ENCODE measurements around the gene ARHGEF26. TPM values are rescaled to one million over a fixed set of nuclear protein-coding genes. Genes with fewer than 3 reads are reported as not detected.

The ARHGEF26 gene
- polyA plus RNA-seq, 3 donors = 0.05 TPM; not detected in 2

DNA sequence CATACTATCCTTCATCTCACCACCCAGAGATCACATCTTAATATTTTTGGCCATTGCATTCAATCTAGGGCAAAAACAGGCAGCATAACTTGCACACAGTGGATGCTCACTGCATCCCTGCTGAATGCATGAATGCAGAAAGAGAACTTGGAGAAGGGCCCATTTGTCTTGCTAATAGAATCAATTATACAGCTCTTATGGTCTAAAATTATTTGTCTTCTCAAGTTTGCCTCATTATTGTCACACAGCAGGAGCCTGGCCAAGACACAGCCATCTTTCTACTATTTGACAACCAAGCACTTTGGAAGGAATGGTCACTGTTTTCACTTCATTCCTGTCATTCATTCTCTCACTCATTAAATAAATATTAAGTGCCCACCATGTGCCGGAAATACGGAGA, 1.2 kb upstream of the ARHGEF26 start:
- Histone ChIP-seq H3K79me2 (ENCODE audit: insufficient read depth, low read length) (no peaks in the 10 kb centered on the region), H4K20me1 (ENCODE audit: insufficient read depth, low read length) (no peaks in the 10 kb centered on the region), H2AFZ (ENCODE audit: insufficient read depth, low read depth, low read length, poor library complexity, severe bottlenecking) (no peak overlapping the region), H3K27ac (ENCODE audit: low read depth in 1 of 2, low read length in 2 of 2) (no peak overlapping the region), H3K9me3 (replicated peaks in 1 of 2; ENCODE audit: control insufficient read depth in 1 of 2, insufficient read depth in 1 of 2, low read length in 2 of 2) (peaks cover 6 to 7% of the 10 kb centered on the region in 2 donors), H3K9ac (ENCODE audit: insufficient read depth, low read length, poor library complexity, severe bottlenecking) (no peak overlapping the region), H3K27me3 (ENCODE audit: control insufficient read depth in 2 of 2, insufficient read depth in 2 of 2, low read length in 2 of 2) (peaks cover 29 to 68% of the 10 kb centered on the region in 2 donors), H3K4me1 (ENCODE audit: control insufficient read depth in 1 of 2, insufficient read depth in 2 of 2, low read length in 2 of 2) (peaks cover 20 to 27% of the 10 kb centered on the region in 2 donors), H3K4me2 (replicated peaks; ENCODE audit: extremely low read depth, low read length, poor library complexity, severe bottlenecking) (no peak overlapping the region), H3K36me3 (replicated peaks in 1 of 2; ENCODE audit: control insufficient read depth in 1 of 2, insufficient read depth in 2 of 2, low read length in 2 of 2) (no peaks in the 10 kb centered on the region), H3K4me3 (replicated peaks in 1 of 3; ENCODE audit: low read depth in 2 of 3, low read length in 3 of 3) (no peak overlapping the region)
- DNase-seq = no peak
- peaks cover 0 to 19% (median 5%) of the 10 kb centered on the region in 7 donors for H3K9me3 Mint-ChIP-seq
- peak overlapping the region in 1 of 2 donors; percentile 30 for H3K4me3 Mint-ChIP-seq
- H3K36me3 Mint-ChIP-seq = peaks cover 5% of the 10 kb centered on the region in 2 donors
- no CpG with 5 or more reads among the region's 2 CpGs for WGBS (ENCODE audit: insufficient coverage)
- no peak overlapping the region for H3K27ac Mint-ChIP-seq
- intact Hi-C loops (cut with micrococcal nuclease) = no loop called here
- peaks cover 27% of the 10 kb centered on the region for H3K4me1 Mint-ChIP-seq
- H3K27me3 Mint-ChIP-seq (ENCODE audit: low read depth in 3 of 3) = peaks cover 55 to 57% (median 56%) of the 10 kb centered on the region in 3 donors
- TF ChIP-seq, protein P1, sequence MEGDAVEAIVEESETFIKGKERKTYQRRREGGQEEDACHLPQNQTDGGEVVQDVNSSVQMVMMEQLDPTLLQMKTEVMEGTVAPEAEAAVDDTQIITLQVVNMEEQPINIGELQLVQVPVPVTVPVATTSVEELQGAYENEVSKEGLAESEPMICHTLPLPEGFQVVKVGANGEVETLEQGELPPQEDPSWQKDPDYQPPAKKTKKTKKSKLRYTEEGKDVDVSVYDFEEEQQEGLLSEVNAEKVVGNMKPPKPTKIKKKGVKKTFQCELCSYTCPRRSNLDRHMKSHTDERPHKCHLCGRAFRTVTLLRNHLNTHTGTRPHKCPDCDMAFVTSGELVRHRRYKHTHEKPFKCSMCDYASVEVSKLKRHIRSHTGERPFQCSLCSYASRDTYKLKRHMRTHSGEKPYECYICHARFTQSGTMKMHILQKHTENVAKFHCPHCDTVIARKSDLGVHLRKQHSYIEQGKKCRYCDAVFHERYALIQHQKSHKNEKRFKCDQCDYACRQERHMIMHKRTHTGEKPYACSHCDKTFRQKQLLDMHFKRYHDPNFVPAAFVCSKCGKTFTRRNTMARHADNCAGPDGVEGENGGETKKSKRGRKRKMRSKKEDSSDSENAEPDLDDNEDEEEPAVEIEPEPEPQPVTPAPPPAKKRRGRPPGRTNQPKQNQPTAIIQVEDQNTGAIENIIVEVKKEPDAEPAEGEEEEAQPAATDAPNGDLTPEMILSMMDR (IDR thresholded peaks at IDR 0.05) = no peak

DNA sequence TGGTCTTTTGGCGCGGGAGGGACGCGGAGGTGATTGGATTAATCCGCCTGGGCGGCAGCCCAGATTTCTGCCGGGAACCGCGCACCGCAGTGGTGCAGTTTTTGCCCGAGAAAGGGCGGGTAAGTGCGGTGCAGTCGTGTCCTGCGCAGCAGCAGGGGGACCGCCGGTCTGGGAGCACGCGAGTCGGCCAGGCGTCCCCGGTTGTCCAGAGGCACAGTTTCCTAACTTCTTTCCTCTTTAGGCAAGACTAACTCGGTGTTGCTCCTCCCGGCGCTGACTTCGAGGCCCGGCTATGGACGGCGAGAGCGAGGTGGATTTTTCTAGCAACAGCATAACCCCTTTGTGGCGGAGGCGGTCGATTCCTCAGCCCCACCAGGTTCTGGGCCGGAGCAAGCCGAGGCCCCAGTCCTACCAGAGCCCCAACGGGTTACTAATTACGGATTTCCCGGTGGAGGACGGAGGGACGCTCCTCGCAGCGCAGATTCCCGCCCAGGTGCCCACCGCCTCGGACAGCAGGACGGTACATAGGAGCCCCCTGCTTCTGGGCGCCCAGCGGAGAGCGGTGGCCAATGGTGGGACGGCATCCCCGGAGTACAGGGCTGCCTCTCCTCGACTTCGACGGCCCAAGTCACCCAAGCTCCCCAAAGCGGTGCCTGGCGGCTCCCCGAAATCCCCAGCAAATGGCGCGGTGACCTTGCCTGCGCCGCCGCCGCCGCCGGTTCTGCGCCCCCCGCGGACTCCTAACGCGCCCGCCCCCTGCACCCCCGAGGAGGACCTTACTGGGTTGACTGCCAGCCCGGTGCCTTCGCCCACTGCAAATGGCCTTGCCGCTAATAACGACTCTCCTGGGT, 736 bp downstream of the ARHGEF26 start:
- peak; percentile 9 to 12 (median 11) for DNase-seq
- peak overlapping the region; percentile 51 for H3K9ac ChIP-seq (ENCODE audit: insufficient read depth, low read length, poor library complexity, severe bottlenecking)
- H3K36me3 Mint-ChIP-seq = peaks cover 5% of the 10 kb centered on the region in 2 donors
- H3K4me1 ChIP-seq (ENCODE audit: control insufficient read depth in 1 of 2, insufficient read depth in 2 of 2, low read length in 2 of 2) = peaks cover 20 to 27% of the 10 kb centered on the region in 2 donors
- H3K27me3 Mint-ChIP-seq (ENCODE audit: low read depth in 3 of 3) = peaks cover 52 to 59% (median 57%) of the 10 kb centered on the region in 3 donors
- peak overlapping the region; percentile 97 for H2AFZ ChIP-seq (ENCODE audit: insufficient read depth, low read depth, low read length, poor library complexity, severe bottlenecking)
- WGBS (ENCODE audit: insufficient coverage) = 3% methylated on average over 76 of the region's 76 CpGs
- H3K27me3 ChIP-seq (ENCODE audit: control insufficient read depth in 2 of 2, insufficient read depth in 2 of 2, low read length in 2 of 2) = peaks cover 29 to 72% of the 10 kb centered on the region in 2 donors
- H3K36me3 ChIP-seq (replicated peaks in 1 of 2; ENCODE audit: control insufficient read depth in 1 of 2, insufficient read depth in 2 of 2, low read length in 2 of 2) = no peaks in the 10 kb centered on the region
- intact Hi-C loops (cut with micrococcal nuclease) = no loop called here
- peak overlapping the region in 2 of 7 donors; percentile 13 to 25 for H3K27ac Mint-ChIP-seq
- H3K4me1 Mint-ChIP-seq = peaks cover 27% of the 10 kb centered on the region
- peak overlapping the region; percentile 51 to 91 (median 74) for H3K4me3 ChIP-seq (replicated peaks in 1 of 3; ENCODE audit: low read depth in 2 of 3, low read length in 3 of 3)
- peak overlapping the region; percentile 99 for H3K4me2 ChIP-seq (replicated peaks; ENCODE audit: extremely low read depth, low read length, poor library complexity, severe bottlenecking)
- H3K4me3 Mint-ChIP-seq = peak overlapping the region; percentile 88 to 89
- TF ChIP-seq, protein P1 (IDR thresholded peaks at IDR 0.05) = no peak
- peaks cover 6 to 7% of the 10 kb centered on the region in 2 donors for H3K9me3 ChIP-seq (replicated peaks in 1 of 2; ENCODE audit: control insufficient read depth in 1 of 2, insufficient read depth in 1 of 2, low read length in 2 of 2)
- no peaks in the 10 kb centered on the region for H3K79me2 ChIP-seq (ENCODE audit: insufficient read depth, low read length)
- no peaks in the 10 kb centered on the region for H4K20me1 ChIP-seq (ENCODE audit: insufficient read depth, low read length)
- H3K27ac ChIP-seq (ENCODE audit: low read depth in 1 of 2, low read length in 2 of 2) = no peak overlapping the region
- H3K9me3 Mint-ChIP-seq = peaks cover 0 to 19% (median 5%) of the 10 kb centered on the region in 7 donors
